HG03521 (cell line): Measurements from ENCODE around the gene ASB18.
"Not testable (repeated sequence)": the region's sequence is repeated elsewhere in the genome, so short reads cannot be mapped to it uniquely, and the experiment has no call there.

Experiments
- ATAC-seq: cut with Tn5 transposase; IDR thresholded peaks from one replicate; pipeline ENCODE4 v1.9.1; 2021; ENCODE audit warnings: mild to moderate bottlenecking, moderate library complexity; ENCODE audit not compliant: unreplicated experiment

ASB18 gene

GRCh38 chr2:236264256-236264655, at the start of gene ASB18:
Gene ASB18 (minus strand): TSS chr2:236264406. CDS start chr2:236264345, 61 bp downstream.
- ATAC-seq, result no peak

- no peak for ATAC-seq
Measured at GRCh38 chr2:236311286-236311685, 47.1 kb upstream of the ASB18 start.

- ATAC-seq, result no peak
Measured at GRCh38 chr2:236309669-236310029, 45.4 kb upstream of the ASB18 start.

GRCh38 chr2:236308855-236309668, 44.9 kb upstream of the ASB18 start:
- ATAC-seq, result no peak

GRCh38 chr2:236307641-236308040, 43.4 kb upstream of the ASB18 start:
- no peak for ATAC-seq

GRCh38 chr2:236306825-236307540, 42.8 kb upstream of the ASB18 start:
- no peak for ATAC-seq

- no peak for ATAC-seq
Measured at GRCh38 chr2:236305964-236306605, 41.9 kb upstream of the ASB18 start.

GRCh38 chr2:236305531-236305930, 41.3 kb upstream of the ASB18 start:
- no peak for ATAC-seq

- ATAC-seq, result no peak
Measured at GRCh38 chr2:236303935-236304334, 39.7 kb upstream of the ASB18 start.

- no peak for ATAC-seq
Measured at GRCh38 chr2:236302555-236302954, 38.3 kb upstream of the ASB18 start.

GRCh38 chr2:236298924-236299475, 34.8 kb upstream of the ASB18 start:
- no peak for ATAC-seq

GRCh38 chr2:236295481-236295880, 31.3 kb upstream of the ASB18 start:
- ATAC-seq, result no peak

GRCh38 chr2:236294647-236295046, 30.4 kb upstream of the ASB18 start:
- no peak for ATAC-seq

- ATAC-seq, result no peak
Measured at GRCh38 chr2:236293241-236293810, 29.1 kb upstream of the ASB18 start.

- no peak for ATAC-seq
Measured at GRCh38 chr2:236291911-236292310, 27.7 kb upstream of the ASB18 start.

- ATAC-seq, result no peak
Measured at GRCh38 chr2:236291476-236291875, 27.3 kb upstream of the ASB18 start.

GRCh38 chr2:236290742-236291425, 26.7 kb upstream of the ASB18 start:
- no peak for ATAC-seq

- no peak for ATAC-seq
Measured at GRCh38 chr2:236289766-236290462, 25.7 kb upstream of the ASB18 start.

GRCh38 chr2:236288373-236288772, 24.2 kb upstream of the ASB18 start:
- ATAC-seq, result not testable (repeated sequence)

GRCh38 chr2:236287656-236288055, 23.4 kb upstream of the ASB18 start:
- no peak for ATAC-seq
